Measurements from ENCODE around the gene EHD3.

DNA sequence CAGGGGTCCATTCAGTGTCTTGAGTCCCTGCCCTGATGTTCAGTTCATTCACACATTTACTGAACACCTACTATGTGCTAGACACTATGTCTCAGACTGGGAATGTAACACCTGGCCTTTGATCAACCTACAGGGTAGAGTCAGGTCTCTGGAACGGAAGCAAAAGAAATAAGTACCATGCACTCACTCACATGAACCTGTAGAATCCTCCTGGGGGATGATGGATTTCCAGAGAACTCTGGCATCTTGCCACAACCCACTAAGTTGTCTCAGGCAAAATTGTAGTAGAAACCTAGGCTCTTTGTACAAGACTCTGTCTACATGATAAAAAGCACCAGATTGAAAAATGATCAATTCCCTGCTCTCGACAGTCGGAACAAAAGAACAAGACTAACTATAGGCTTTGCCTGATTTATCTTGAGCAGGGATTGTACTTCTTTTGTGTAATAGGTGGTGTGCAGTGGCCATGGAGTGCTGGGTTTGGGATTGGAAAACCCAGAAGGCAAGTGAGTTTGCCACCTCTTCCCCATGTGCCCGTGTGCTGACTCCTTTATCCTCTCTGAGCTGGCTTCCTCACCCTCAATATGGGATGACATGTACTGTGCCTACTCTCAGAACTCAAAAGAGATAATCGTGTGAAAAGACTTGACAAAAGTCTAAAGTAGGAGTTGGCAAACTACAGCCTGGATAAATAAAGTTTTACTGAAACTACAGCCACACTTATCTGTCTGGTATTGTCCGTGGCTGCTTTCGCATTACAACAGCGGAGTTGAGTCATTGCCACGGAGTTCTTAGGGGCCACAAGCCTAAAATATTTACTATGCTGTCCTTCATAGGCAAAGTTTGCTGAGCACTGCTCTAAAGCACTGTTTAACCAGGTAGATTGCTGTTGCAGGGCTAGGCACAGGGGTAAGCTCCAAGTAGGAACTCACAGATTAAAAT is 21.0 kb upstream of the EHD3 start:
- no peak for TF ChIP-seq EZH2 (IDR thresholded peaks at IDR 0.05; ENCODE audit: insufficient read depth, low read length)
- TF ChIP-seq, protein P1, sequence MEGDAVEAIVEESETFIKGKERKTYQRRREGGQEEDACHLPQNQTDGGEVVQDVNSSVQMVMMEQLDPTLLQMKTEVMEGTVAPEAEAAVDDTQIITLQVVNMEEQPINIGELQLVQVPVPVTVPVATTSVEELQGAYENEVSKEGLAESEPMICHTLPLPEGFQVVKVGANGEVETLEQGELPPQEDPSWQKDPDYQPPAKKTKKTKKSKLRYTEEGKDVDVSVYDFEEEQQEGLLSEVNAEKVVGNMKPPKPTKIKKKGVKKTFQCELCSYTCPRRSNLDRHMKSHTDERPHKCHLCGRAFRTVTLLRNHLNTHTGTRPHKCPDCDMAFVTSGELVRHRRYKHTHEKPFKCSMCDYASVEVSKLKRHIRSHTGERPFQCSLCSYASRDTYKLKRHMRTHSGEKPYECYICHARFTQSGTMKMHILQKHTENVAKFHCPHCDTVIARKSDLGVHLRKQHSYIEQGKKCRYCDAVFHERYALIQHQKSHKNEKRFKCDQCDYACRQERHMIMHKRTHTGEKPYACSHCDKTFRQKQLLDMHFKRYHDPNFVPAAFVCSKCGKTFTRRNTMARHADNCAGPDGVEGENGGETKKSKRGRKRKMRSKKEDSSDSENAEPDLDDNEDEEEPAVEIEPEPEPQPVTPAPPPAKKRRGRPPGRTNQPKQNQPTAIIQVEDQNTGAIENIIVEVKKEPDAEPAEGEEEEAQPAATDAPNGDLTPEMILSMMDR (IDR thresholded peaks at IDR 0.05; ENCODE audit: insufficient read depth, low read depth, low read length): no peak
